SU-DHL-6 (cell line): ENCODE results near the gene NEU2.

Experiments
- EZH2phosphoT487 ChIP-seq: fragments of 200-600 bp; sonication (generic), shearing (Covaris generic); conservative IDR thresholded peaks from 2 replicates; pipeline ENCODE4 v1.6.1; 2018; ENCODE audit warnings: mild to moderate bottlenecking, antibody characterized with exemption, low read length, moderate library complexity, mixed read lengths
- TF ChIP-seq, protein P1 (sequence below): fragments of 200-600 bp; sonication (generic); IDR thresholded peaks from one replicate; pipeline ENCODE4 v1.5.1; 2017; ENCODE audit warnings: antibody characterized with exemption, mild to moderate bottlenecking, low read length, moderate library complexity; ENCODE audit not compliant: insufficient read depth, poor library complexity, severe bottlenecking

DNA sequence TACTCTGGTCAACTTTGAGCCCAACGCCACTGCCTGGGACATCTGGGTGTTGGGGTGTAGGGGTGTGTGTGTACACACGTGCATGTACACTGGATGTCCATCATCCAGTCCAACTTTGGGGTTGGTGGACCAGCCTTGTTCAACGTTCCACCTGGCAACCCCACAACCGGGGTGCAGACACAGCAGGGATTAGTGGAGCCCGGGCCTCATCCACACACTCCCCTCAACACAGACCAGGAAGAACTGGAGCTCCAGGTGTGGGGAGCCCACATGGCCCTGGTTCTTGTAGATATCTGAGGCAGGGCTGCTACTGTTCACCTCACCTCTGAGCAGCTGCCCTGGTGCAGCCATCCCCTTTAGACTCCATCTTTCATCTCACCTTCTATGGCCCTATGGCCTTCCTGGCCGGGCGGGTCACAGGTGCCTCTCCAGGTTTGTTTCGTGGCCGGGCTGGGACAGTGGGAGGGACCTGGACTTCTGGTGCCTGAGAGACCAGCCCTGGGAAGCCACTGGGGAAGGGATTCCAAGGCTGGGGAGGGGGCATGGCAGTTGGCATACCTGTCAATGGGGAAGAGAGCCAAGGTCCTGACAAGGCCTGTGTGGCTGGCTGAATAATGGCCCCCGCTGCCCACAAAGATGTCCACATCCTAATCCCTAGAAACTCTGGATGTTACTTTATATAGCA is 7.5 kb downstream of the NEU2 start:
- TF ChIP-seq, protein P1, sequence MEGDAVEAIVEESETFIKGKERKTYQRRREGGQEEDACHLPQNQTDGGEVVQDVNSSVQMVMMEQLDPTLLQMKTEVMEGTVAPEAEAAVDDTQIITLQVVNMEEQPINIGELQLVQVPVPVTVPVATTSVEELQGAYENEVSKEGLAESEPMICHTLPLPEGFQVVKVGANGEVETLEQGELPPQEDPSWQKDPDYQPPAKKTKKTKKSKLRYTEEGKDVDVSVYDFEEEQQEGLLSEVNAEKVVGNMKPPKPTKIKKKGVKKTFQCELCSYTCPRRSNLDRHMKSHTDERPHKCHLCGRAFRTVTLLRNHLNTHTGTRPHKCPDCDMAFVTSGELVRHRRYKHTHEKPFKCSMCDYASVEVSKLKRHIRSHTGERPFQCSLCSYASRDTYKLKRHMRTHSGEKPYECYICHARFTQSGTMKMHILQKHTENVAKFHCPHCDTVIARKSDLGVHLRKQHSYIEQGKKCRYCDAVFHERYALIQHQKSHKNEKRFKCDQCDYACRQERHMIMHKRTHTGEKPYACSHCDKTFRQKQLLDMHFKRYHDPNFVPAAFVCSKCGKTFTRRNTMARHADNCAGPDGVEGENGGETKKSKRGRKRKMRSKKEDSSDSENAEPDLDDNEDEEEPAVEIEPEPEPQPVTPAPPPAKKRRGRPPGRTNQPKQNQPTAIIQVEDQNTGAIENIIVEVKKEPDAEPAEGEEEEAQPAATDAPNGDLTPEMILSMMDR = no peak
- no peak for TF ChIP-seq EZH2phosphoT487
